Right forelimb (tissue), 1 donor: ENCODE measurements around the gene TNKS2.
"Not testable (repeated sequence)": the region's sequence is repeated elsewhere in the genome, so short reads cannot be mapped to it uniquely, and the experiment has no call there.

Experiments used
- DNase-seq: peaks from one replicate; pipeline ENCODE4 v3.0.0-alpha.2; 2018

TNKS2 gene

GRCh38 chr10:91797048-91797690, 1.1 kb upstream of the TNKS2 start:
- no peak for DNase-seq

GRCh38 chr10:91798649-91799611, 704 bp downstream of the TNKS2 start:
- no peak for DNase-seq

DNA sequence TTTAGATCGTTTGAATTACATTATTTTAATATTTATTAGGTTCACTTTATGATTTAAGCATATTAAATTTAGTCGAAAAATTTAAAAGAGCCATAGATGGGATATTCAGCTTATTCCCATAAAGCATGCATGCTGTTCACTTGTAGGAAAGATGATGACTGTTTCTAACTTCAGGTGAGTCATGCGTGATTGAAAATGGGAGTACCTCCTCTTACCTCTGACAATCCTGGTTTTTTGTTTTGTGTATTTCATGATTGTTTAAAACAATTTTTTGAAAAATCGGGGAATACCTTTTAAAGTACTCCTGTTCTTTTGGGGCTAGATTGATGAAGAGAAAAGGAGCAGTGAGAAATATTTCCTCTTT, 1.4 kb downstream of the TNKS2 start:
- DNase-seq = no peak

- no peak for DNase-seq
These were observed 2.0 kb downstream of the TNKS2 start for GRCh38 chr10:91800182-91800581.

DNA sequence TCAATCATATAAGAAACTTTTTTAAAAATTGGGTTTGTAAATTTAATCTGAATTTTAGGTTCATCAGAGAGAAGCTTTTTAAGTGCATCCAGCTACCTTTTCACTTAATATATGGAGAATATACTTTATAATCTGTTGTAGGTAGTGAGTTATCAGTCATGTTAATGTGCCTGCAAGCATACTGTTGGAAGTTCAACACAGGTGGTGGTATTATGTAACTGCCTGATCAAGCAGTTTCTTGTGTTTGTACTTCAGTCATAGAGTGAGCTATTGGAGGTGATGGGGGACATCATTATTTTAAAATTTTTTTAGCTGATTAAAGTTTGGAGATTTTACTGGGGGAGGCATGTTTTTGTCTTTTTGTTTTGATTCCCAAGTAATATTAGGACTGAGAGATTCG, 2.5 kb downstream of the TNKS2 start:
- no peak for DNase-seq

DNA sequence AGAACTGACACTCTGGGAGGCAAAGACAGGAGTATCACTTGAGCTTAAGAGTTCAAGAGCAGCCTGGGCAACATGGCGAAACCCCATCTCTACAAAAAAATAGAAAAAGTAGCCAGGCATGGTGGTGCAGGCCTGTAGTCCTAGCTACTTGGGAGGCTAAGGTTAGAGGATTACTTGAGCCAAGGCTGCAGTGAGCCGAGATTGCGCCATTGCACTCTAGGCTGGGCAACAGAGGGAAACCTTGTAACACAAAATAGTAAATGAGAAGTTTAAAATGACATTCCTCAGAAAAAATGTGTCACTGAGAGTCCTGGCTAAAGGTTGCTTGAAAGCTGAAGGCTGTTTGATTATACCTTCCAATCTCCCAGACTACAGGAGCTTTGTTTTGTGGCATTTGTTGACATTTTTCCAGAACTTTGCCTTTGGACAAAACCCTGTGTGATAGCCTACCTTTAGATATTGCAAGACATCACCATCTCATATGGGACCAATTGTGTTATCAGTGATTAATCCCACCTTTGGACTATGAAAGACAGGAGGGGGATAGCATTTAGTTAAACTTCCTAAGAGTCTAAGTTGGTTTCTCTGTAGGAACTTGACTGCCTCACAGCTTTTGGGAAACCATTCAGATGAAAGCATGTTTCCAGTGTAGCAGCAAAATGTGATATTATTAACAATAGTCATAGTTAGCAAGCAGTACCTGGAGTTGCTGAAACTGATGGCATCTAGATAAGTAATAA, 5.3 kb downstream of the TNKS2 start:
- DNase-seq = no peak

- DNase-seq = no peak
These were observed 5.9 kb downstream of the TNKS2 start for GRCh38 chr10:91804126-91804510.

GRCh38 chr10:91805110-91805838, 7.0 kb downstream of the TNKS2 start:
- DNase-seq = no peak

DNA sequence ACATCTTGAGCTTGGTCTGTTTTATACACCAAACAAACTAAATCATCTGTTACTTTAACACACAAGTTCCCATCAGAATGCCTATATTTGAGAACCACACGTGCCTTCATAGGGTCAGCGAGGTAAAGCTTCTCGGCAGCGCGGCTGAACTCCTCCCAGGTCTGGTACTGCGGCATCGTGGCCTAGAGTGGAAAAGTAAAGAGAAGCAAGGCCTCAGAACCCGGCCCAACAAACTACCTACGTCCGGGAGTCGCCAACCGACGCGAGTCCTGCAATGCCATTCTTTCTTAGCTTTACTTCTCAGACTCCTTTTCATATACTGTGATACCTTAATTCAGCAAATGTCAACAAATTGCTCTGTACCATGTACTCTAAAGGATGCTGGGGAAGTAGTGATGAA, 9.0 kb downstream of the TNKS2 start:
- DNase-seq = not testable (repeated sequence)

DNA sequence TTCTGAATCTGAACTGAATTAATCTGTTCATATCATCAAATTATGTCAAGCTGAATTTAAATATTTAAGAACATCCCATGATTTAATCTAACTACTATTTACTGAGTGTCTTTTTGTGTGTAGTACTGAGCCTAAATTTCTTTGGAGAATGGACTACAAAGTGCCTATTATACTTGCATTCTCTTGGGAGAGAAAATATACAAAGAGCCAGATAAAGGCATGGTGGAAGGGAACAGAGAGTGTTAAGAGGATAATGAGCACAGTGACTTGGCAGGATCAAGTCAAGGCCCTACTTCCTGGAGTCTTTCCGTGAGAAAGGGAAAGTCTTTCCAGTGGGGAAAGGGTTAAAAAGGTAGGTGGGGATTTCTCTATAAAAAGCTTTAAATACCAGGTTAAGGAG, 15.0 kb downstream of the TNKS2 start:
- no peak for DNase-seq

DNA sequence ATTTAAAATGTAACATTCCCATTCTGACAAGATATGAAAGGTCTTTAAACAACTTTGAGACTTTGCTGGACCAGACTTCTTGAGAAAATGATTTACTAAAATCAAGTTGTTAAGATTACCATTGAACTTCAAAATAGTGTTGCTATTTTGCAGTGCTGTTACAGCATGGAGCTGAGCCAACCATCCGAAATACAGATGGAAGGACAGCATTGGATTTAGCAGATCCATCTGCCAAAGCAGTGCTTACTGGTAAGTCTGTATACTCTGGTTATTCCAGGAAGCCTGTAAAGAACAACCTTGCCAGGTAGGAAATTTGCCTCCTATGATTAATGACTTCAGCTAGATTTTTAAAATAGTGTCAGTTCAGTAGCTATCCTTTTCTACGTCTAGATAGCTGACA, 18.8 kb downstream of the TNKS2 start:
- no peak for DNase-seq

DNA sequence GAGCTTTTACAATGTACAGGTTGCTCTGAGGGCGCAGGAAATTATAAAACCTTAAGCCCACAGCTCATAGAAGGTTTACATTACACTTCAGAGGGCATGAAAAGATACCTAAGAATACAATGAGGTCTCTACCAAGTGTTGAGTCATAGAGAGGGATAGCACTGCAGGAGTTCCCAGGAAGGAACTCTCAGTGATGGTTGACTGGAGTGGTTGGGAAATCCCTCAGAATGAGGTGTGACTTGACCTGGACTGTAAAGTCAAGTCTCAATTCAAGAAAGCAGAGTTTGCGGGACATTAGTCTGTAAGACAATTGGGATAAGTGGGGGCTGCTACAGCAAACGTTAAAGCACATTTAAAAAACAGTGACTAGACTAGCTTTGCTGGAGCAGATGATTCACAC, 21.9 kb downstream of the TNKS2 start:
- no peak for DNase-seq

GRCh38 chr10:91824076-91824475, 25.9 kb downstream of the TNKS2 start:
- no peak for DNase-seq

- DNase-seq = no peak
These were observed 31.0 kb downstream of the TNKS2 start for GRCh38 chr10:91829268-91829667.

- no peak for DNase-seq
These were observed 40.0 kb downstream of the TNKS2 start for GRCh38 chr10:91838199-91838598.

GRCh38 chr10:91843083-91843482, 44.9 kb downstream of the TNKS2 start:
- DNase-seq = no peak

GRCh38 chr10:91856637-91857036, 58.4 kb downstream of the TNKS2 start:
- no peak for DNase-seq

GRCh38 chr10:91860885-91861284, 62.7 kb downstream of the TNKS2 start:
- no peak for DNase-seq

DNA sequence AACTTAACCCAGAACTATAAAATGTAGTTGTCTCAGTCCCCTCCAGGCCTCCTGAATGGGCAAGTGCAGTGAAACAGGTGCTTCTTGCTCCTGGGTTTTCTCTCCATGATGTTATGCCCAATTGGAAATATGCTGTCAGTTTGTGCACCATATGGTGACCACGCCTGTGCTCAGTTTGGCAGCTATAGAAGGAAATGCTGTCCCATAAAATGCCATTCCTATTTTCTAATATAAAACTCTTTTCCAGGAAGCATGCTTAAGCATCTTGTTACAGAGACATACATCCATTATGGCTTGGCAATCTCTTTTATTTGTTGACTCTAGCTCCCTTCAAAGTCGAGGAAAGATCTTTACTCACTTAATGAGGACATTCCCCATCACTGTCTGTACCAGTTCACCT, 65.9 kb downstream of the TNKS2 start:
- DNase-seq = no peak

DNA sequence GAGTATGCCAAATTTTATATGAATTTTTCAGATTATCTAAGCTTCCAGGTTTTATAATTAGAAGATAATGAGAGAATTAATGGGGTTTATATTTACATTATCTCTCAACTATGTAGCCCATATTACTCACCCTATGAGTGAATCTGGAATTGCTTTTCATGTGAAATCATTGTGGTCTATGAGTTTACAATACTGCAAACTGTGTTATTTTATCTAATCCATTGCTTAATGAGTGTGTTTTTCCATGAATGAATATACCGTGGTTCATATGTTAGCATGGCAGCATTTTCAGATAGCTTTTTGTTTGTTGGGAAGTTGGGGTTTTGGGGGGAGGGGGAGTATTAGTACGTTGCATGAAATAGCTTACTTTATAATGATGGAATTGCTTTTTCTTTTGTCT, 66.5 kb downstream of the TNKS2 start:
- DNase-seq = no peak

- DNase-seq = no peak
These were observed 67.4 kb downstream of the TNKS2 start for GRCh38 chr10:91865562-91866081.

DNA sequence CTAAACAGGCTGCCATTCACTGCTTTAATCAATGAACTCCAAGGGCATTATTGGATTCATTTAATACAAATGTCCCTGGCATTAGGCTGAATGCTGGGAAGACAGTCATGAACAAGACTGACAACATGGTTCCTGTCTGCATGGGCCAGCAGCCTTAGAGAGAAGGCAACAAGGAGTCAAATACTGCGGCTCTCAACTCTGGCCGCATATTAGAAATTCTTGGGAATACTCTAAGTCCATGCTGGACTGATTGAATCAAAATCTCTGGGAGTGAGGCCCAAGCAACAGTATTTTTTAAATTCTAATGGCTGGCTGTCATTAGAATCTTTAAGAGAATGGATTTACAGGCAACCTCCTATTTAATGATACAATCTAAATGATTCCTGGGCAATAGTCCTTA, 76.9 kb downstream of the TNKS2 start:
- no peak for DNase-seq

DNA sequence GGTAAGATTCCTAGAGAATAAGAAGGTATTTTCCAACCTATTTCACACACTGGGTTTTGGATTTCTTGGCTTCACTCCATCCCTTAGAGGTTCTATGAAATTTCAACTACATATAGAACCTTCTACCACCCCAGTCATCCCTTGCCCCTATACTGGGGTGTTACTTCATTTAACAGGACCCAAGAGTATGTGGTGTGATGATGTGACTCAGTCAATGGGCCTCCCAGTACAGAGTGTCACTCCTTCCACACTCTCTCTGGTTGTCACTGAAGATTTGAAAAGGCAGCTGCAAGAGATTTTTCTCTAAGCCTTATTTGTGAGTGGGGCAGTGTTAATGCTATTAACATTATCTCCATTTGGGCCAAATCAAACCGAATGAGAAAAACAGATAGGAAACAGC, 77.6 kb downstream of the TNKS2 start:
- DNase-seq = no peak
